ENCODE data around the gene RNPEP.

Gene RNPEP

GRCh38 chr1:201944639-201945038 is 37.8 kb upstream of the RNPEP start:
- no peaks in the 10 kb centered on the region for H4K20me1 ChIP-seq (ENCODE audit: control insufficient read depth, insufficient read depth, low read depth, low read length)
- no peak overlapping the region for H3K4me2 ChIP-seq (ENCODE audit: low read length)
- no peaks in the 10 kb centered on the region for H3K9me3 ChIP-seq (ENCODE audit: control insufficient read depth, insufficient read depth, low read length)
- H3K79me2 ChIP-seq (ENCODE audit: control insufficient read depth, low read length) = no peaks in the 10 kb centered on the region
- H3F3A ChIP-seq (ENCODE audit: control insufficient read depth, insufficient read depth) = no peaks in the 10 kb centered on the region
- H3K27me3 ChIP-seq (ENCODE audit: control insufficient read depth, low read length) = peaks cover 43% of the 10 kb centered on the region
- H3K27ac ChIP-seq (ENCODE audit: low read depth, low read length) = no peak overlapping the region
- no peaks in the 10 kb centered on the region for H3K9me2 ChIP-seq (replicated peaks; ENCODE audit: control insufficient read depth, low read length)
- H3K36me3 ChIP-seq (ENCODE audit: control insufficient read depth, low read length) = no peaks in the 10 kb centered on the region
- H3K4me3 ChIP-seq (ENCODE audit: low read length) = no peak overlapping the region
- H3K4me1 ChIP-seq (ENCODE audit: control insufficient read depth, low read length) = no peaks in the 10 kb centered on the region
- TF ChIP-seq EZH2phosphoT487 (IDR thresholded peaks at IDR 0.05; ENCODE audit: borderline replicate concordance, low read length) (no peak), CTCF (IDR thresholded peaks at IDR 0.05; ENCODE audit: low read depth, low read length, poor library complexity, severe bottlenecking) (no peak)

- TF ChIP-seq CTCF (IDR thresholded peaks at IDR 0.05; ENCODE audit: low read depth, low read length, poor library complexity, severe bottlenecking) (no peak), EZH2phosphoT487 (IDR thresholded peaks at IDR 0.05; ENCODE audit: borderline replicate concordance, low read length) (no peak)
- Histone ChIP-seq H3K27ac (ENCODE audit: low read depth, low read length) (no peak overlapping the region), H3K4me2 (ENCODE audit: low read length) (no peak overlapping the region), H4K20me1 (ENCODE audit: control insufficient read depth, insufficient read depth, low read depth, low read length) (no peaks in the 10 kb centered on the region), H3F3A (ENCODE audit: control insufficient read depth, insufficient read depth) (no peaks in the 10 kb centered on the region), H3K4me3 (ENCODE audit: low read length) (no peak overlapping the region), H3K4me1 (ENCODE audit: control insufficient read depth, low read length) (no peaks in the 10 kb centered on the region), H3K79me2 (ENCODE audit: control insufficient read depth, low read length) (no peaks in the 10 kb centered on the region), H3K9me2 (replicated peaks; ENCODE audit: control insufficient read depth, low read length) (no peaks in the 10 kb centered on the region), H3K27me3 (ENCODE audit: control insufficient read depth, low read length) (peaks cover 45% of the 10 kb centered on the region), H3K9me3 (ENCODE audit: control insufficient read depth, insufficient read depth, low read length) (no peaks in the 10 kb centered on the region), H3K36me3 (ENCODE audit: control insufficient read depth, low read length) (no peaks in the 10 kb centered on the region)
These were observed 37.3 kb upstream of the RNPEP start for GRCh38 chr1:201945157-201945556.

- TF ChIP-seq CTCF (IDR thresholded peaks at IDR 0.05; ENCODE audit: low read depth, low read length, poor library complexity, severe bottlenecking) (no peak), EZH2phosphoT487 (IDR thresholded peaks at IDR 0.05; ENCODE audit: borderline replicate concordance, low read length) (no peak)
- Histone ChIP-seq H3K27ac (ENCODE audit: low read depth, low read length) (no peak overlapping the region), H3K9me3 (ENCODE audit: control insufficient read depth, insufficient read depth, low read length) (no peaks in the 10 kb centered on the region), H3K4me2 (ENCODE audit: low read length) (no peak overlapping the region), H3F3A (ENCODE audit: control insufficient read depth, insufficient read depth) (no peaks in the 10 kb centered on the region), H3K4me3 (ENCODE audit: low read length) (no peak overlapping the region), H3K27me3 (ENCODE audit: control insufficient read depth, low read length) (peaks cover 45% of the 10 kb centered on the region), H3K4me1 (ENCODE audit: control insufficient read depth, low read length) (no peaks in the 10 kb centered on the region), H3K9me2 (replicated peaks; ENCODE audit: control insufficient read depth, low read length) (no peaks in the 10 kb centered on the region), H3K36me3 (ENCODE audit: control insufficient read depth, low read length) (no peaks in the 10 kb centered on the region), H4K20me1 (ENCODE audit: control insufficient read depth, insufficient read depth, low read depth, low read length) (no peaks in the 10 kb centered on the region), H3K79me2 (ENCODE audit: control insufficient read depth, low read length) (no peaks in the 10 kb centered on the region)
These were observed 36.6 kb upstream of the RNPEP start for GRCh38 chr1:201945863-201946223.

Measured in DOHH2 (cell line).